ENCODE measurements around the gene SLC18A2. TPM values are rescaled to one million over a fixed set of nuclear protein-coding genes. Genes with fewer than 3 reads are reported as not detected.

Gene SLC18A2
- polyA plus RNA-seq, 3 donors = 0.14 TPM; not detected in 2

DNA sequence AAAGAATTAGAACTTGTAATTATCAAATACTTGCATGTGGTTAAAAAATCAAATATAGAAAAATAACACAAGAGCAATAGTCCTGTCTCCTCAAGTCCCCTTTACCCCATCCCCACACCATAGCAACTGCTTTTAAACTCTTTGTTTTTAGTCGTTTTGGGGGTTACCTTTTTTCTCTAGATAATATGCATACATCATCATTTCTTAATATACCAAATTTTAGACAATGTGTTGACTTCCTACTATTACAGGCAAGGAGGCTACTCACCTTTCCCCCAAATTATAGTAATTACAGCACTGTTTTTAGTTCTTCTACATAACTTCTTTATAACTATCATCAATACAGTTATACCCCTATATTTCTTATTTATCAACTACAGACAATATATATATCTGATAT is 57.3 kb downstream of the SLC18A2 start:
- no peak overlapping the region for H3K9ac ChIP-seq (ENCODE audit: insufficient read depth, low read length, poor library complexity, severe bottlenecking)
- H3K4me2 ChIP-seq (replicated peaks; ENCODE audit: extremely low read depth, low read length, poor library complexity, severe bottlenecking) = no peak overlapping the region
- no peaks in the 10 kb centered on the region for H3K9me3 ChIP-seq (replicated peaks in 1 of 2; ENCODE audit: control insufficient read depth in 1 of 2, insufficient read depth in 1 of 2, low read length in 2 of 2)
- H3K27me3 Mint-ChIP-seq (ENCODE audit: low read depth in 3 of 3) = no peaks in the 10 kb centered on the region
- H3K36me3 ChIP-seq (replicated peaks in 1 of 2; ENCODE audit: control insufficient read depth in 1 of 2, insufficient read depth in 2 of 2, low read length in 2 of 2) = no peaks in the 10 kb centered on the region
- 100% methylated on average over 1 of the region's 1 CpG for WGBS (ENCODE audit: insufficient coverage)
- H3K27ac ChIP-seq (ENCODE audit: low read depth in 1 of 2, low read length in 2 of 2) = no peak overlapping the region
- peaks cover 0 to 9% (median 7%) of the 10 kb centered on the region in 7 donors for H3K9me3 Mint-ChIP-seq
- no peaks in the 10 kb centered on the region for H3K27me3 ChIP-seq (ENCODE audit: control insufficient read depth in 2 of 2, insufficient read depth in 2 of 2, low read length in 2 of 2)
- no peak for TF ChIP-seq CTCF (IDR thresholded peaks at IDR 0.05)
- peaks cover 37% of the 10 kb centered on the region for H3K79me2 ChIP-seq (ENCODE audit: insufficient read depth, low read length)
- intact Hi-C loops (cut with micrococcal nuclease) = no loop called here
- H3K4me1 ChIP-seq (ENCODE audit: control insufficient read depth in 1 of 2, insufficient read depth in 2 of 2, low read length in 2 of 2) = no peaks in the 10 kb centered on the region
- H4K20me1 ChIP-seq (ENCODE audit: insufficient read depth, low read length) = peaks cover 59% of the 10 kb centered on the region
- no peak overlapping the region for H3K4me3 Mint-ChIP-seq
- no peak for DNase-seq
- H2AFZ ChIP-seq (ENCODE audit: insufficient read depth, low read depth, low read length, poor library complexity, severe bottlenecking) = no peak overlapping the region
- H3K36me3 Mint-ChIP-seq = peaks cover 18 to 19% of the 10 kb centered on the region in 2 donors
- no peak overlapping the region for H3K27ac Mint-ChIP-seq
- peaks cover 14% of the 10 kb centered on the region for H3K4me1 Mint-ChIP-seq
- H3K4me3 ChIP-seq (replicated peaks in 1 of 3; ENCODE audit: low read depth in 2 of 3, low read length in 3 of 3) = no peak overlapping the region

GRCh38 chr10:117299435-117299834 is 58.5 kb downstream of the SLC18A2 start:
- peaks cover 47% of the 10 kb centered on the region for H4K20me1 ChIP-seq (ENCODE audit: insufficient read depth, low read length)
- H3K4me3 Mint-ChIP-seq = no peak overlapping the region
- H3K27ac Mint-ChIP-seq = no peak overlapping the region
- no peaks in the 10 kb centered on the region for H3K27me3 Mint-ChIP-seq (ENCODE audit: low read depth in 3 of 3)
- DNase-seq = no peak
- no peak for TF ChIP-seq CTCF (IDR thresholded peaks at IDR 0.05)
- no peak overlapping the region for H2AFZ ChIP-seq (ENCODE audit: insufficient read depth, low read depth, low read length, poor library complexity, severe bottlenecking)
- no peak overlapping the region for H3K4me3 ChIP-seq (replicated peaks in 1 of 3; ENCODE audit: low read depth in 2 of 3, low read length in 3 of 3)
- peaks cover 0 to 11% of the 10 kb centered on the region in 2 donors for H3K36me3 ChIP-seq (replicated peaks in 1 of 2; ENCODE audit: control insufficient read depth in 1 of 2, insufficient read depth in 2 of 2, low read length in 2 of 2)
- peaks cover 28% of the 10 kb centered on the region for H3K79me2 ChIP-seq (ENCODE audit: insufficient read depth, low read length)
- peaks cover 2 to 16% (median 14%) of the 10 kb centered on the region in 7 donors for H3K9me3 Mint-ChIP-seq
- H3K4me2 ChIP-seq (replicated peaks; ENCODE audit: extremely low read depth, low read length, poor library complexity, severe bottlenecking) = no peak overlapping the region
- no peak overlapping the region for H3K9ac ChIP-seq (ENCODE audit: insufficient read depth, low read length, poor library complexity, severe bottlenecking)
- no peaks in the 10 kb centered on the region for H3K27me3 ChIP-seq (ENCODE audit: control insufficient read depth in 2 of 2, insufficient read depth in 2 of 2, low read length in 2 of 2)
- peaks cover 26 to 28% of the 10 kb centered on the region in 2 donors for H3K36me3 Mint-ChIP-seq
- no peak overlapping the region for H3K27ac ChIP-seq (ENCODE audit: low read depth in 1 of 2, low read length in 2 of 2)
- peaks cover 5 to 8% of the 10 kb centered on the region in 2 donors for H3K9me3 ChIP-seq (replicated peaks in 1 of 2; ENCODE audit: control insufficient read depth in 1 of 2, insufficient read depth in 1 of 2, low read length in 2 of 2)
- intact Hi-C loops (cut with micrococcal nuclease) = no loop called here
- H3K4me1 ChIP-seq (ENCODE audit: control insufficient read depth in 1 of 2, insufficient read depth in 2 of 2, low read length in 2 of 2) = no peaks in the 10 kb centered on the region
- peaks cover 5% of the 10 kb centered on the region for H3K4me1 Mint-ChIP-seq
